Panc1 (cell line): Measurements from ENCODE around the gene SND1. TPM values are rescaled to one million over a fixed set of nuclear protein-coding genes. Genes with fewer than 3 reads are reported as not detected.

Experiments used
- ATAC-seq: fragments of 200-7000 bp; cut with Tn5 transposase; 2 replicates; pipeline ENCODE4 v1.9.1; 2020; ENCODE audit warnings: mild to moderate bottlenecking, moderate library complexity
- BruUV-seq: library from RNA; stranded (reverse); fragments of 400-500 nt; replicated peaks from 2 replicates; lab custom pipeline; 2021; lab: Mats Ljungman, UMichigan
- CTCF ChIA-PET: fragments of 300-600 bp; sonication (Branson Sonifier 250); formaldehyde crosslinking; loops from one replicate; lab custom pipeline; 2022; ENCODE audit warnings: antibody characterized with exemption; lab: Charles Lee
- POLR2A ChIA-PET: fragments of 300-600 bp; sonication (Branson Sonifier 250); formaldehyde crosslinking; loops from one replicate; lab custom pipeline; 2022; ENCODE audit warnings: antibody characterized with exemption; lab: Charles Lee
- DNase-seq: peaks from one replicate; pipeline ENCODE4 v3.0.0-alpha.2; 2010; ENCODE audit warnings: low read depth, low spot score
- H3K27ac ChIP-seq: 2 replicates; pipeline ENCODE4 v1.5.1; 2011; ENCODE audit warnings: mild to moderate bottlenecking, low read length, inconsistent platforms
- H3K27me3 ChIP-seq: fragments of 200-500 bp; sonication (Bioruptor generic); 2 replicates; pipeline ENCODE4 v1.6.0; 2014; ENCODE audit warnings: low read length, inconsistent platforms; ENCODE audit not compliant: control insufficient read depth, insufficient read depth
- H3K36me3 ChIP-seq: fragments of 200-500 bp; sonication (Bioruptor generic); 2 replicates; pipeline ENCODE4 v1.5.1; 2014; ENCODE audit warnings: inconsistent platforms, mild to moderate bottlenecking, low read length, moderate library complexity; ENCODE audit not compliant: control insufficient read depth, insufficient read depth
- H3K4me1 ChIP-seq: 2 replicates; pipeline ENCODE4 v1.5.1; 2011; ENCODE audit warnings: inconsistent platforms, mild to moderate bottlenecking, low read length, moderate library complexity; ENCODE audit not compliant: control insufficient read depth, insufficient read depth
- H3K4me3 ChIP-seq, 2 experiments: 2 replicates each; pipeline ENCODE4 v1.5.1; 2011 to 2012; ENCODE audit warnings: low read depth in 2 of 2, low read length in 2 of 2, mild to moderate bottlenecking in 2 of 2, inconsistent platforms in 1 of 2, moderate library complexity in 1 of 2
- H3K9me3 ChIP-seq: fragments of 200-500 bp; sonication (Bioruptor generic); 2 replicates; pipeline ENCODE4 v1.5.1; 2014; ENCODE audit warnings: low read depth, mild to moderate bottlenecking, inconsistent platforms, low read length, moderate library complexity; ENCODE audit not compliant: control insufficient read depth, insufficient read depth
- CTCF ChIP-seq: fragments of 450-650 bp; IDR thresholded peaks from 2 replicates; pipeline ENCODE4 v1.5.1; 2017; ENCODE audit warnings: mild to moderate bottlenecking
- POLR2AphosphoS5 ChIP-seq: IDR thresholded peaks from 2 replicates; pipeline ENCODE4 v1.6.1; 2012; ENCODE audit warnings: mild to moderate bottlenecking, low read depth, low read length, moderate library complexity
- REST ChIP-seq, 2 experiments: IDR thresholded peaks; 2 replicates each; pipeline ENCODE4 v1.6.1; 2011 to 2012; ENCODE audit warnings: low read depth in 2 of 2, control low read depth in 1 of 2, low read length in 1 of 2, mild to moderate bottlenecking in 1 of 2, moderate library complexity in 1 of 2; ENCODE audit not compliant: insufficient read depth in 1 of 2
- SIN3A ChIP-seq: IDR thresholded peaks from 2 replicates; pipeline ENCODE4 v1.6.1; 2012; ENCODE audit warnings: low read depth, mild to moderate bottlenecking, low read length, moderate library complexity, borderline replicate concordance; ENCODE audit not compliant: insufficient read depth
- TCF7L2 ChIP-seq: IDR thresholded peaks from 2 replicates; pipeline ENCODE4 v1.6.1; 2011; ENCODE audit warnings: mild to moderate bottlenecking, low read depth, low read length, inconsistent platforms
- in situ Hi-C: cut with HindIII; loops from 2 replicates; pipeline ENCODE4 v1.10.0; 2016; ENCODE audit warnings: low sequenced_read_pairs, low pct_unique_long_range_greater_than_20kb
- intact Hi-C: fragments of 100-400 bp; cut with micrococcal nuclease; formaldehyde crosslinking; loops from one replicate; pipeline ENCODE4 v1.10.0; 2022; ENCODE audit not compliant: unreplicated experiment
- total RNA-seq: library from RNA; stranded (reverse); gene quantifications from one replicate; pipeline ENCODE4 v1.2.1, GENCODE V29; 2021; ENCODE audit not compliant: unreplicated experiment

Gene SND1
- total RNA-seq, 1 experiment from 2014 or later: 176 TPM

GRCh38 chr7:127881564-127881963 lies 229.6 kb downstream of the SND1 start:
- ChIA-PET CTCF (no interaction called here), POLR2A (no interaction called here)
- TF ChIP-seq REST (IDR thresholded peaks at IDR 0.05; ENCODE audit: insufficient read depth in 1 of 2, low read depth in 2 of 2, low read length in 1 of 2): no peak
- TF ChIP-seq CTCF: no peak
- TF ChIP-seq TCF7L2: no peak
- TF ChIP-seq SIN3A: no peak
- TF ChIP-seq POLR2AphosphoS5: no peak
- DNase-seq: no peak
- ATAC-seq: no peak
- Histone ChIP-seq H3K4me3 (no peak overlapping the region), H3K36me3 (no peaks in the 10 kb centered on the region), H3K27me3 (no peaks in the 10 kb centered on the region), H3K4me1 (no peaks in the 10 kb centered on the region), H3K9me3 (no peaks in the 10 kb centered on the region), H3K27ac (no peak overlapping the region)
- no TSS peak for BruUV-seq
- in situ Hi-C loops (no loop called here), intact Hi-C loops (no loop called here)

- POLR2A ChIA-PET: no interaction called here
- Histone ChIP-seq H3K27ac (no peak overlapping the region), H3K4me1 (no peaks in the 10 kb centered on the region), H3K27me3 (no peaks in the 10 kb centered on the region), H3K4me3 (no peak overlapping the region), H3K36me3 (no peaks in the 10 kb centered on the region), H3K9me3 (no peaks in the 10 kb centered on the region)
- CTCF ChIA-PET: no interaction called here
- in situ Hi-C loops: no loop called here
- TF ChIP-seq CTCF: no peak
- TF ChIP-seq TCF7L2: no peak
- no peak for TF ChIP-seq REST (IDR thresholded peaks at IDR 0.05; ENCODE audit: insufficient read depth in 1 of 2, low read depth in 2 of 2, low read length in 1 of 2)
- no peak for TF ChIP-seq SIN3A
- no peak for TF ChIP-seq POLR2AphosphoS5
- no peak for DNase-seq
- BruUV-seq: no TSS peak
- no peak for ATAC-seq
- intact Hi-C loops: no loop called here
Measured at GRCh38 chr7:127882313-127882920, 230.4 kb downstream of the SND1 start.
